Heart left ventricle (tissue), 13 donors: Measurements from ENCODE around the gene CST1.

ENCODE experiments used
- POLR2A ChIP-seq, 2 donors: fragments of 450-650 bp; IDR thresholded peaks; one replicate each; pipeline ENCODE4 v1.6.1; 2017; ENCODE audit warnings: antibody characterized with exemption in 2 of 2, mild to moderate bottlenecking in 2 of 2, moderate library complexity in 2 of 2
- TF ChIP-seq, protein P1 (sequence below), 12 donors: fragments of 200-600 bp; sonication (generic) in 4 of 12; IDR thresholded peaks; one replicate each; pipeline versions ENCODE4 v1.5.0 to v1.8.0; 2018 to 2022; ENCODE audit warnings: antibody characterized with exemption in 12 of 12, mild to moderate bottlenecking in 5 of 12
- donor health status: ischemic (EF 13 %, LVEDD 7.1; RV severe dilation, severe dysfunction).
- donor health status: DM: no; HTN: yes; CAD: no.
- donor health status: DM: no; HTN: no; CAD: no.
- donor health status: ischemic (EF 25% LVEDD 6.9; RV normal size, moderate dysfunction).
- donor health status: ischemic (EF 25% LVEDD 5.7; RV mildly dilated, moderate dysfunction).
- donor health status: ischemic (EF 35%, LVEDD 5.7; RV mildly dilated, moderate dysfunction).
- donor health status: nonischemic (EF 11% LVEDD 7.7; RV severe dilation, severe dysfunction).
- donor health status: DM: yes; HTN: yes; CAD: no.
- donor health status: PGD.
- donor health status: ischemic (EF 29% LVEDD 5.4; RV normal size, mild dysfunction).
- donor health status: nonischemic (EF 23%, LVEDD 6.1; RV moderate dilation, normal function).

DNA sequence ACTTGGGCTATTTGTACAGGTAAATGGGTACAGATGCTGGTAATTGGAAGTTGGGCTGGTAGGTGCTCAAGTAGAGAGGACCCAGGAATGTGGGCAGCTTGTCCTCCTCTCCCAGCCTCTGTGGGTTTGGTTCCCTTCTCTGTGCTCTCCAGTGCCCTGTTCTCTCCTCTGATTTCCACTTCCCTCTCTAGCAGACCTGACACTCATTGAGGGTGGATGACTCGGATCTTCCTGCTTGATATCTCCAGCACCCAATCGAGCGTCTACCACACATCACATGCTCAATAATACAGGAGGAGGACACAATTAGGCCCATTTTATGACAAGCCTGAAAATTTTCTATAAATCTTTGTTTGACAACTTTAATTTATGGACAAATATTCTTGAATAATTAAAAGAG lies 23.7 kb downstream of the CST1 start:
- TF ChIP-seq, protein P1, sequence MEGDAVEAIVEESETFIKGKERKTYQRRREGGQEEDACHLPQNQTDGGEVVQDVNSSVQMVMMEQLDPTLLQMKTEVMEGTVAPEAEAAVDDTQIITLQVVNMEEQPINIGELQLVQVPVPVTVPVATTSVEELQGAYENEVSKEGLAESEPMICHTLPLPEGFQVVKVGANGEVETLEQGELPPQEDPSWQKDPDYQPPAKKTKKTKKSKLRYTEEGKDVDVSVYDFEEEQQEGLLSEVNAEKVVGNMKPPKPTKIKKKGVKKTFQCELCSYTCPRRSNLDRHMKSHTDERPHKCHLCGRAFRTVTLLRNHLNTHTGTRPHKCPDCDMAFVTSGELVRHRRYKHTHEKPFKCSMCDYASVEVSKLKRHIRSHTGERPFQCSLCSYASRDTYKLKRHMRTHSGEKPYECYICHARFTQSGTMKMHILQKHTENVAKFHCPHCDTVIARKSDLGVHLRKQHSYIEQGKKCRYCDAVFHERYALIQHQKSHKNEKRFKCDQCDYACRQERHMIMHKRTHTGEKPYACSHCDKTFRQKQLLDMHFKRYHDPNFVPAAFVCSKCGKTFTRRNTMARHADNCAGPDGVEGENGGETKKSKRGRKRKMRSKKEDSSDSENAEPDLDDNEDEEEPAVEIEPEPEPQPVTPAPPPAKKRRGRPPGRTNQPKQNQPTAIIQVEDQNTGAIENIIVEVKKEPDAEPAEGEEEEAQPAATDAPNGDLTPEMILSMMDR (IDR thresholded peaks at IDR 0.05) = no peak
- no peak for TF ChIP-seq POLR2A (IDR thresholded peaks at IDR 0.05)
